Measurements from ENCODE around the gene CAMSAP2.

- TF ChIP-seq CTCF (IDR thresholded peaks at IDR 0.05) (no peak), POLR2A (IDR thresholded peaks at IDR 0.05) (no peak)
Measured at GRCh38 chr1:200892546-200892945, 153.9 kb downstream of the CAMSAP2 start.

All from esophagus squamous epithelium (tissue), 4 donors.